SK-N-SH (cell line): ENCODE results near the gene SLC25A28. TPM values are rescaled to one million over a fixed set of nuclear protein-coding genes. Genes with fewer than 3 reads are reported as not detected.

Experiments
- CTCF ChIA-PET: fragments of 300-600, 350-600 bp; formaldehyde crosslinking; extraction: SDS; loops from one replicate; lab custom pipeline; 2021; lab: Yijun Ruan, JAX
- POLR2A ChIA-PET: fragments of 350-600 bp; sonication (Branson Sonifier 250); formaldehyde crosslinking; extraction: SDS; loops from one replicate; lab custom pipeline; 2020; ENCODE audit warnings: antibody characterized with exemption, inconsistent platforms; lab: Yijun Ruan, JAX
- DNase-seq: peaks from one replicate; pipeline ENCODE4 v3.0.0; 2012
- H2AFZ ChIP-seq: fragments of 200-600 bp; sonication (generic); 2 replicates; pipeline ENCODE4 v1.8.1; 2016; ENCODE audit warnings: antibody characterized with exemption, mild to moderate bottlenecking, low read depth
- H3F3A ChIP-seq: fragments of 200-600 bp; sonication (generic); replicated peaks from 2 replicates; pipeline ENCODE3; 2016; ENCODE audit warnings: antibody characterized with exemption, mild to moderate bottlenecking; ENCODE audit not compliant: insufficient read depth
- H3K27ac ChIP-seq, 2 experiments: fragments of 200-500 bp in 1 of 2; fragments of 200-600 bp in 1 of 2; sonication (Bioruptor generic) in 1 of 2; sonication (generic), shearing (Covaris generic) in 1 of 2; 2 replicates each; pipeline versions ENCODE4 v1.5.1 to v1.6.1; 2014 to 2016; ENCODE audit warnings: low read depth in 2 of 2, inconsistent platforms in 1 of 2, low read length in 1 of 2, mild to moderate bottlenecking in 1 of 2, mixed read lengths in 1 of 2
- H3K27me3 ChIP-seq: fragments of 200-600 bp; sonication (generic), shearing (Covaris generic); 2 replicates; pipeline ENCODE4 v1.6.1; 2016; ENCODE audit warnings: mixed run types; ENCODE audit not compliant: insufficient read depth
- H3K36me3 ChIP-seq, 2 experiments: fragments of 200-500 bp in 1 of 2; fragments of 200-600 bp in 1 of 2; sonication (Bioruptor generic) in 1 of 2; sonication (generic) in 1 of 2; replicated peaks in 1 of 2; 2 replicates each; pipeline versions ENCODE3 to v1.5.1; 2014 to 2016; ENCODE audit warnings: low read length in 1 of 2, mild to moderate bottlenecking in 1 of 2; ENCODE audit not compliant: insufficient read depth in 2 of 2, control insufficient read depth in 1 of 2
- H3K4me1 ChIP-seq, 2 experiments: fragments of 200-500 bp in 1 of 2; fragments of 200-600 bp in 1 of 2; sonication (Bioruptor generic) in 1 of 2; sonication (generic), shearing (Covaris generic) in 1 of 2; 2 replicates each; pipeline versions ENCODE4 v1.5.1 to v1.6.1; 2014 to 2016; ENCODE audit warnings: low read depth in 1 of 2, low read length in 1 of 2, mixed run types in 1 of 2; ENCODE audit not compliant: insufficient read depth in 2 of 2, control insufficient read depth in 1 of 2
- H3K4me2 ChIP-seq: fragments of 200-600 bp; sonication (generic), shearing (Covaris generic); 2 replicates; pipeline ENCODE4 v1.6.1; 2017; ENCODE audit warnings: mixed run types
- H3K4me3 ChIP-seq, 2 experiments: fragments of 200-500 bp in 1 of 2; fragments of 200-600 bp in 1 of 2; sonication (Bioruptor generic) in 1 of 2; sonication (generic), shearing (Covaris generic) in 1 of 2; 2 replicates each; pipeline versions ENCODE4 v1.5.1 to v1.8.1; 2014 to 2016; ENCODE audit warnings: low read depth in 2 of 2, inconsistent platforms in 1 of 2, low read length in 1 of 2, mild to moderate bottlenecking in 1 of 2, mixed read lengths in 1 of 2, moderate library complexity in 1 of 2
- H3K79me2 ChIP-seq: fragments of 200-600 bp; sonication (generic); 2 replicates; pipeline ENCODE4 v1.8.1; 2017; ENCODE audit warnings: mild to moderate bottlenecking; ENCODE audit not compliant: insufficient read depth
- H3K9ac ChIP-seq: fragments of 200-600 bp; sonication (generic); 2 replicates; pipeline ENCODE4 v1.6.1; 2017; ENCODE audit warnings: mixed run types
- H3K9me2 ChIP-seq: fragments of 200-600 bp; sonication (generic); 2 replicates; pipeline ENCODE4 v1.6.1; 2017; ENCODE audit warnings: mixed run types
- H3K9me3 ChIP-seq: fragments of 200-600 bp; sonication (generic); 2 replicates; pipeline ENCODE4 v1.6.1; 2017; ENCODE audit warnings: mixed run types, mild to moderate bottlenecking, moderate library complexity
- H4K20me1 ChIP-seq: fragments of 200-600 bp; sonication (generic); 2 replicates; pipeline ENCODE4 v1.6.1; 2017; ENCODE audit warnings: mild to moderate bottlenecking, mixed run types; ENCODE audit not compliant: insufficient read depth
- ELF1 ChIP-seq: IDR thresholded peaks from 2 replicates; pipeline ENCODE4 v1.4.0; 2012
- EP300 ChIP-seq, 2 experiments: IDR thresholded peaks; 2 replicates each; pipeline versions ENCODE4 v1.4.0 to v1.6.1; 2012; ENCODE audit warnings: borderline replicate concordance in 1 of 2, low read depth in 1 of 2, low read length in 1 of 2
- EZH2phosphoT487 ChIP-seq: fragments of 200-600 bp; sonication (generic); IDR thresholded peaks from 2 replicates; pipeline ENCODE4 v1.6.1; 2017; ENCODE audit warnings: low read depth, mixed run types, mild to moderate bottlenecking, antibody characterized with exemption, moderate library complexity, borderline replicate concordance
- FOSL2 ChIP-seq: IDR thresholded peaks from 2 replicates; pipeline ENCODE4 v1.4.0; 2012; ENCODE audit warnings: low read depth, mild to moderate bottlenecking, moderate library complexity, borderline replicate concordance
- FOXJ3 ChIP-seq: sonication (generic); formaldehyde crosslinking; IDR thresholded peaks from 2 replicates; pipeline ENCODE4 v1.5.1; 2020; ENCODE audit warnings: mild to moderate bottlenecking, missing genetic modification reagents
- GABPA ChIP-seq: IDR thresholded peaks from 2 replicates; pipeline ENCODE4 v1.4.0; 2012; ENCODE audit warnings: low read depth, mild to moderate bottlenecking
- JUND ChIP-seq: IDR thresholded peaks from 2 replicates; pipeline ENCODE4 v1.4.0; 2012
- MXI1 ChIP-seq: IDR thresholded peaks from 2 replicates; pipeline ENCODE4 v1.6.1; 2012; ENCODE audit warnings: mild to moderate bottlenecking, low read depth, low read length, improper control_type of control experiment
- NRF1 ChIP-seq: IDR thresholded peaks from 2 replicates; pipeline ENCODE4 v1.6.1; 2012; ENCODE audit warnings: low read depth, mild to moderate bottlenecking, low read length
- POLR2AphosphoS5 ChIP-seq: IDR thresholded peaks from 2 replicates; pipeline ENCODE4 v1.6.1; 2012; ENCODE audit warnings: low read depth, low read length
- RCOR1 ChIP-seq: fragments of 150-350 bp; IDR thresholded peaks from 2 replicates; pipeline ENCODE4 v1.6.1; 2017; ENCODE audit warnings: antibody characterized with exemption, low read length
- RXRA ChIP-seq: IDR thresholded peaks from 2 replicates; pipeline ENCODE4 v1.4.0; 2012; ENCODE audit warnings: low read depth, mild to moderate bottlenecking, borderline replicate concordance
- SMC3 ChIP-seq: IDR thresholded peaks from 2 replicates; pipeline ENCODE4 v1.6.1; 2012; ENCODE audit warnings: low read depth, low read length, improper control_type of control experiment
- TAF1 ChIP-seq: IDR thresholded peaks from 2 replicates; pipeline ENCODE4 v1.6.1; 2012; ENCODE audit warnings: low read depth, mild to moderate bottlenecking, low read length, moderate library complexity, borderline replicate concordance
- TEAD4 ChIP-seq: IDR thresholded peaks from 2 replicates; pipeline ENCODE4 v1.4.0; 2012; ENCODE audit warnings: mild to moderate bottlenecking, borderline replicate concordance; ENCODE audit not compliant: insufficient read depth
- ZBTB33 ChIP-seq: IDR thresholded peaks from 2 replicates; pipeline ENCODE4 v1.4.0; 2012; ENCODE audit warnings: low read depth, borderline replicate concordance
- WGBS: methylation state at CpG from one replicate; pipeline ENCODE4 v1.1.6; 2017; ENCODE audit warnings: low lambda C conversion rate; 5-methylcytosine and 5-hydroxymethylcytosine counted together
- polyA plus RNA-seq, 3 experiments: library from polyadenylated mRNA; depleted of rRNA; stranded (reverse); fragments of >200 nt; gene quantifications; 2 replicates each; pipeline ENCODE4 v1.2.3, GENCODE V29; 2012
- TF ChIP-seq, protein P1 (sequence below): IDR thresholded peaks from 2 replicates; pipeline ENCODE4 v1.4.0; 2012; ENCODE audit warnings: low read depth
- TF ChIP-seq, protein P2 (sequence below): IDR thresholded peaks from 2 replicates; pipeline ENCODE4 v1.6.1; 2012; ENCODE audit warnings: mild to moderate bottlenecking, low read depth, low read length, moderate library complexity
- TF ChIP-seq, protein P3 (sequence below): fragments of 150-350 bp; IDR thresholded peaks from 2 replicates; pipeline ENCODE4 v1.6.1; 2017; ENCODE audit warnings: antibody characterized with exemption, low read length, low read depth, borderline replicate concordance
- TF ChIP-seq, protein P4 (sequence below): fragments of 200-600 bp; sonication (generic); IDR thresholded peaks from 2 replicates; pipeline ENCODE4 v1.6.1; 2017; ENCODE audit warnings: antibody characterized with exemption, mild to moderate bottlenecking, moderate library complexity

SLC25A28 gene
- polyA plus RNA-seq, 1 of the 3 experiments (the other 2 are of a cell fraction), result 23.8 TPM

GRCh38 chr10:99630991-99631390, 10.8 kb upstream of the SLC25A28 start:
- no peak for TF ChIP-seq FOXJ3 (CRISPR knock-in tag)
- no peak for TF ChIP-seq EZH2phosphoT487
- TF ChIP-seq GABPA, result no peak
- no peak for TF ChIP-seq ELF1
- TF ChIP-seq JUND, result no peak
- TF ChIP-seq RXRA, result no peak
- TF ChIP-seq POLR2AphosphoS5, result no peak
- no peak for TF ChIP-seq TEAD4
- no peak for TF ChIP-seq TAF1
- no peak for TF ChIP-seq FOSL2
- TF ChIP-seq NRF1, result no peak
- TF ChIP-seq RCOR1, result no peak
- TF ChIP-seq, protein P1, sequence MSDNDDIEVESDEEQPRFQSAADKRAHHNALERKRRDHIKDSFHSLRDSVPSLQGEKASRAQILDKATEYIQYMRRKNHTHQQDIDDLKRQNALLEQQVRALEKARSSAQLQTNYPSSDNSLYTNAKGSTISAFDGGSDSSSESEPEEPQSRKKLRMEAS, result no peak
- TF ChIP-seq, protein P2, sequence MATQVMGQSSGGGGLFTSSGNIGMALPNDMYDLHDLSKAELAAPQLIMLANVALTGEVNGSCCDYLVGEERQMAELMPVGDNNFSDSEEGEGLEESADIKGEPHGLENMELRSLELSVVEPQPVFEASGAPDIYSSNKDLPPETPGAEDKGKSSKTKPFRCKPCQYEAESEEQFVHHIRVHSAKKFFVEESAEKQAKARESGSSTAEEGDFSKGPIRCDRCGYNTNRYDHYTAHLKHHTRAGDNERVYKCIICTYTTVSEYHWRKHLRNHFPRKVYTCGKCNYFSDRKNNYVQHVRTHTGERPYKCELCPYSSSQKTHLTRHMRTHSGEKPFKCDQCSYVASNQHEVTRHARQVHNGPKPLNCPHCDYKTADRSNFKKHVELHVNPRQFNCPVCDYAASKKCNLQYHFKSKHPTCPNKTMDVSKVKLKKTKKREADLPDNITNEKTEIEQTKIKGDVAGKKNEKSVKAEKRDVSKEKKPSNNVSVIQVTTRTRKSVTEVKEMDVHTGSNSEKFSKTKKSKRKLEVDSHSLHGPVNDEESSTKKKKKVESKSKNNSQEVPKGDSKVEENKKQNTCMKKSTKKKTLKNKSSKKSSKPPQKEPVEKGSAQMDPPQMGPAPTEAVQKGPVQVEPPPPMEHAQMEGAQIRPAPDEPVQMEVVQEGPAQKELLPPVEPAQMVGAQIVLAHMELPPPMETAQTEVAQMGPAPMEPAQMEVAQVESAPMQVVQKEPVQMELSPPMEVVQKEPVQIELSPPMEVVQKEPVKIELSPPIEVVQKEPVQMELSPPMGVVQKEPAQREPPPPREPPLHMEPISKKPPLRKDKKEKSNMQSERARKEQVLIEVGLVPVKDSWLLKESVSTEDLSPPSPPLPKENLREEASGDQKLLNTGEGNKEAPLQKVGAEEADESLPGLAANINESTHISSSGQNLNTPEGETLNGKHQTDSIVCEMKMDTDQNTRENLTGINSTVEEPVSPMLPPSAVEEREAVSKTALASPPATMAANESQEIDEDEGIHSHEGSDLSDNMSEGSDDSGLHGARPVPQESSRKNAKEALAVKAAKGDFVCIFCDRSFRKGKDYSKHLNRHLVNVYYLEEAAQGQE, result no peak
- TF ChIP-seq, all 33 proteins: peak for 0
- POLR2A ChIA-PET, result no interaction called here

GRCh38 chr10:99630433-99630832, 10.2 kb upstream of the SLC25A28 start:
- Histone ChIP-seq H3K9me2 (no peaks in the 10 kb centered on the region), H3K27me3 (no peaks in the 10 kb centered on the region), H3K27ac (0 out of 4 replicates have a peak overlapping the region, but pooled peaks of 1 of the 2 experiments have one; percentile 30), H3K9me3 (no peaks in the 10 kb centered on the region), H3F3A (peaks cover 4% of the 10 kb centered on the region), H3K79me2 (no peaks in the 10 kb centered on the region), H3K4me3 (no peak overlapping the region), H3K4me2 (no peak overlapping the region), H3K36me3 (no peaks in the 10 kb centered on the region), H3K9ac (no peak overlapping the region), H2AFZ (no peak overlapping the region), H3K4me1 (peaks cover 8 to 9% of the 10 kb centered on the region in 2 experiments; a peak in 3 of 4 replicates), H4K20me1 (no peaks in the 10 kb centered on the region)
- 81% methylated on average over 2 of the region's 2 CpGs for WGBS
- ChIA-PET CTCF (interaction anchor here (0.7 to 4.3 kb wide), 14 partner anchors 9 to 194 kb away, joined by 3 to 21 read pairs (median 4); partner anchors contain the start of genes ENTPD7 and SLC25A28), POLR2A (no interaction called here)
- peak; percentile 39 for DNase-seq
- TF ChIP-seq, protein P3, sequence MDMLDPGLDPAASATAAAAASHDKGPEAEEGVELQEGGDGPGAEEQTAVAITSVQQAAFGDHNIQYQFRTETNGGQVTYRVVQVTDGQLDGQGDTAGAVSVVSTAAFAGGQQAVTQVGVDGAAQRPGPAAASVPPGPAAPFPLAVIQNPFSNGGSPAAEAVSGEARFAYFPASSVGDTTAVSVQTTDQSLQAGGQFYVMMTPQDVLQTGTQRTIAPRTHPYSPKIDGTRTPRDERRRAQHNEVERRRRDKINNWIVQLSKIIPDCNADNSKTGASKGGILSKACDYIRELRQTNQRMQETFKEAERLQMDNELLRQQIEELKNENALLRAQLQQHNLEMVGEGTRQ, result no peak
- TF ChIP-seq MXI1 (no peak), EP300 (IDR thresholded peaks at IDR 0.05; ENCODE audit: borderline replicate concordance in 1 of 2, low read depth in 1 of 2, low read length in 1 of 2) (no peak), NRF1 (no peak), ZBTB33 (no peak), FOSL2 (no peak), SMC3 (peak; percentile 77)
- TF ChIP-seq, protein P4, sequence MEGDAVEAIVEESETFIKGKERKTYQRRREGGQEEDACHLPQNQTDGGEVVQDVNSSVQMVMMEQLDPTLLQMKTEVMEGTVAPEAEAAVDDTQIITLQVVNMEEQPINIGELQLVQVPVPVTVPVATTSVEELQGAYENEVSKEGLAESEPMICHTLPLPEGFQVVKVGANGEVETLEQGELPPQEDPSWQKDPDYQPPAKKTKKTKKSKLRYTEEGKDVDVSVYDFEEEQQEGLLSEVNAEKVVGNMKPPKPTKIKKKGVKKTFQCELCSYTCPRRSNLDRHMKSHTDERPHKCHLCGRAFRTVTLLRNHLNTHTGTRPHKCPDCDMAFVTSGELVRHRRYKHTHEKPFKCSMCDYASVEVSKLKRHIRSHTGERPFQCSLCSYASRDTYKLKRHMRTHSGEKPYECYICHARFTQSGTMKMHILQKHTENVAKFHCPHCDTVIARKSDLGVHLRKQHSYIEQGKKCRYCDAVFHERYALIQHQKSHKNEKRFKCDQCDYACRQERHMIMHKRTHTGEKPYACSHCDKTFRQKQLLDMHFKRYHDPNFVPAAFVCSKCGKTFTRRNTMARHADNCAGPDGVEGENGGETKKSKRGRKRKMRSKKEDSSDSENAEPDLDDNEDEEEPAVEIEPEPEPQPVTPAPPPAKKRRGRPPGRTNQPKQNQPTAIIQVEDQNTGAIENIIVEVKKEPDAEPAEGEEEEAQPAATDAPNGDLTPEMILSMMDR, result peak; percentile 68

More at GRCh38 chr10:99630991-99631390, 10.8 kb upstream of the SLC25A28 start:
- no peak overlapping the region for H3K4me3 ChIP-seq
- H2AFZ ChIP-seq, result peak overlapping the region; percentile 58; the same call in 1 of the 2 replicates
- H3K4me1 ChIP-seq, result peaks cover 8 to 9% of the 10 kb centered on the region in 2 experiments; a peak in 3 of 4 replicates
- CTCF ChIA-PET, result interaction anchor here (0.7 to 4.3 kb wide), 13 partner anchors 9 to 195 kb away, joined by 3 to 21 read pairs (median 4); partner anchors contain the start of genes ENTPD7 and SLC25A28
- H3K27ac ChIP-seq, result 0 out of 4 replicates have a peak overlapping the region, but pooled peaks of 1 of the 2 experiments have one; percentile 30
- DNase-seq, result no peak
- no peak overlapping the region for H3K4me2 ChIP-seq
- no peaks in the 10 kb centered on the region for H3K9me3 ChIP-seq
- H4K20me1 ChIP-seq, result no peaks in the 10 kb centered on the region
- no peaks in the 10 kb centered on the region for H3K27me3 ChIP-seq
- no peak overlapping the region for H3K9ac ChIP-seq
- no peaks in the 10 kb centered on the region for H3K9me2 ChIP-seq
- H3K79me2 ChIP-seq, result no peaks in the 10 kb centered on the region
- peaks cover 4% of the 10 kb centered on the region for H3F3A ChIP-seq
- H3K36me3 ChIP-seq, result no peaks in the 10 kb centered on the region
